22Rv1 (cell line): ENCODE data around the gene BTBD7.
"Not testable (repeated sequence)": the region's sequence is repeated elsewhere in the genome, so short reads cannot be mapped to it uniquely, and the experiment has no call there.

ENCODE experiments used
- H3K27ac ChIP-seq: fragments of 450-650 bp; 2 replicates; pipeline ENCODE4 v1.5.1; 2017
- CTCF ChIP-seq: fragments of 450-650 bp; IDR thresholded peaks from 2 replicates; pipeline ENCODE4 v1.5.1; 2017; ENCODE audit warnings: mild to moderate bottlenecking
- ZFX ChIP-seq: fragments of 450-650 bp; IDR thresholded peaks from 2 replicates; pipeline ENCODE4 v1.6.1; 2017; ENCODE audit warnings: antibody characterized with exemption, borderline replicate concordance

BTBD7 gene

GRCh38 chr14:93246534-93246933 is 86.3 kb downstream of the BTBD7 start:
- no peak overlapping the region for H3K27ac ChIP-seq
- TF ChIP-seq ZFX (no peak), CTCF (no peak)

- TF ChIP-seq ZFX (no peak), CTCF (no peak)
- no peak overlapping the region for H3K27ac ChIP-seq
These were observed 86.9 kb downstream of the BTBD7 start for GRCh38 chr14:93245764-93246420.

GRCh38 chr14:93240678-93241000 is 92.2 kb downstream of the BTBD7 start:
- no peak overlapping the region for H3K27ac ChIP-seq
- TF ChIP-seq ZFX (no peak), CTCF (no peak)

DNA sequence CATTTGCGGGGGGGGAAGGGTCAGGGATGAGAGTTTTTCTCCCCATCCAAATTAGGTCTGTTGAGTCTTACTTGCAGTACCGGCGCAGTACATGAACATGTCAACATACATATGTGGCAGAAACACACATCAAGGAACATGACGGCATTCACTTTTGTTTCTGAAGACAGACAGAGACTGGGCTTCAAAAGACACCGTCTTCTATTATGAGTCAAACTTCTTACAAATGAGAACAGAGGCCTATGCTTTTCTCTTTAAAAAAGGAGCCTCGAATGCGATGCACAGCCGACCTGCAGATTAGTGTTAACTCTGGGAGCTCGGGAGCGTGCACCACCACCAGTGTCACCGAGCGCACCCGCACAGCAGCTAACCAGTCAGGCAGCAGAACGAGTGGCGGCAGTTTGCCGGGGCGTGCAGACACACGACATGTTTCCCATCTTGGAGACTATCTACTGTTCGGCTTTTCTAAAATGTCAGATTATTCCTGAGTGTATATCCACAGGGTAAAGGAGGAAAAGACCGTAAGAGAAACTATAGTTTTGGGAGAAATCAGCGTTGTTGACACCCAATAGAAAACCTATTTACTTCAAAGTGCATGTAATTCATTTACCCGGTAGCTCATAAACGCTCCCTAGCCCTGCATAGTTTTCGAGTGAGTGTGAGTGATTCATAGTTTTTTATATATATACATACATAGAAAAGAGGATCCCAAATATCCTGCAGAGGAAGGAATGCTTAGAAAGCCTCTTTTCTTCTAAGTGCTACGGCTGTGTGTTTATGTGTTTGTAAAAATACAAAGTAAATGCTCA is 92.8 kb downstream of the BTBD7 start:
- no peak for TF ChIP-seq ZFX
- no peak for TF ChIP-seq CTCF
- no peak overlapping the region for H3K27ac ChIP-seq

- no peak for TF ChIP-seq CTCF
- no peak overlapping the region for H3K27ac ChIP-seq
These were observed 98.0 kb downstream of the BTBD7 start for GRCh38 chr14:93234798-93235197.

DNA sequence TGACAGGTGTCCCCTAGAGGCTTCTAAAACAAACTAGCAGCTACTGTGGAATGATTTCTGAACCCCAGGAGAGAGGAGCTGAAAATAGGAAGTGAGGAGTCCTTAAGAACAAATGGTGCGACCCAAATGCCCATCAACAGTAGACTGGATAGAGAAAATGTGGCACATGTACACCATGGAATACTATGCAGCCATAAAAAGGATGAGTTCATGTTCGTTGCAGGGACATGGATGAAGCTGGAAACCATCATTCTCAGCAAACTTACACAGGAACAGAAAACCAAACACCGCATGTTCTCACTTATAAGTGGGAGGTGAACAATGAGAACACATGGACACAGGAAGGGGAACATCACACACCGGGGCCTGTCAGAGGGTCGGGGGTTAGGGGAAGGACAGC is 99.8 kb downstream of the BTBD7 start:
- H3K27ac ChIP-seq, result not testable (repeated sequence)

DNA sequence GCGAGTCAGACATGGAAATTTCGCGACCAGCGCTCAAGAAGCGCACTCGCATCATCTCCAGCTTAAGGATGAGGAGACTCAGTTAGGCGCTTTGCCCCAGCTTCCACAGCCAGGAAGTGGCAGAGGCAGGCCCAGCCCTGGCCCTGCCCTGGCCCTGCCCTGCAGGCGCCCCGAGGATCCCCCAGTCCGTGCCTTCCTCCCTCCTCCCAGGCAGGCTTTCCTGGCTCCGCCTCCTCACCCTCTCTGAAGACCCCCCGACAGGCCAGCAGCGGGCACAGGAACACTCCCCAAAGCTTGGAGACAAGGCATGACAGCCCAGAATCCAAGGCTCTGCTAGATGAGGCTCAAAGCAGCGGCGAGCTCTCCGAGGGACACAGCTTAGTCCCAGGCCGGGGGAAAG is 100.7 kb downstream of the BTBD7 start:
- no peak overlapping the region for H3K27ac ChIP-seq
- no peak for TF ChIP-seq CTCF
- no peak for TF ChIP-seq ZFX
